Liver (tissue), 9 donors: Measurements from ENCODE around the gene PHF11. TPM values are rescaled to one million over a fixed set of nuclear protein-coding genes. Genes with fewer than 3 reads are reported as not detected.

Experiments
- DNase-seq: peaks from one replicate; pipeline ENCODE4 v3.0.0-alpha.2; 2017; ENCODE audit warnings: low spot score
- H3K27ac ChIP-seq, 2 donors: one replicate each; pipeline ENCODE4 v1.7.0; 2013; ENCODE audit warnings: inconsistent platforms in 2 of 2, low read length in 2 of 2, control low read depth in 1 of 2, low read depth in 1 of 2, mild to moderate bottlenecking in 1 of 2
- H3K27me3 ChIP-seq, 4 donors: one replicate each; pipeline versions ENCODE4 v1.6.1 to v1.7.0; 2013; ENCODE audit warnings: low read length in 3 of 4, inconsistent platforms in 1 of 4, mild to moderate bottlenecking in 1 of 4, moderate library complexity in 1 of 4; ENCODE audit not compliant: control insufficient read depth in 4 of 4, insufficient read depth in 4 of 4
- H3K36me3 ChIP-seq, 4 donors: one replicate each; pipeline versions ENCODE4 v1.6.1 to v1.7.0; 2013; ENCODE audit warnings: low read length in 3 of 4, mild to moderate bottlenecking in 3 of 4, low read depth in 1 of 4, moderate library complexity in 1 of 4; ENCODE audit not compliant: control insufficient read depth in 4 of 4, insufficient read depth in 3 of 4
- H3K4me1 ChIP-seq, 4 donors: one replicate each; pipeline versions ENCODE4 v1.6.1 to v1.7.0; 2013; ENCODE audit warnings: low read length in 3 of 4, mild to moderate bottlenecking in 3 of 4, moderate library complexity in 1 of 4; ENCODE audit not compliant: control insufficient read depth in 4 of 4, insufficient read depth in 4 of 4
- H3K4me3 ChIP-seq, 3 donors: one replicate each; pipeline versions ENCODE4 v1.6.1 to v1.7.0; 2013; ENCODE audit warnings: low read length in 3 of 3, control low read depth in 1 of 3, low read depth in 1 of 3, mild to moderate bottlenecking in 1 of 3
- H3K9ac ChIP-seq, 2 donors: one replicate each; pipeline ENCODE4 v1.7.0; 2013; ENCODE audit warnings: low read length in 2 of 2, mild to moderate bottlenecking in 2 of 2, moderate library complexity in 2 of 2, control low read depth in 1 of 2, low read depth in 1 of 2
- H3K9me3 ChIP-seq, 4 donors: one replicate each; pipeline versions ENCODE4 v1.6.1 to v1.7.0; 2013; ENCODE audit warnings: low read length in 3 of 4; ENCODE audit not compliant: control insufficient read depth in 4 of 4
- ATF3 ChIP-seq: IDR thresholded peaks from 2 replicates; pipeline ENCODE4 v1.6.1; 2016; ENCODE audit warnings: antibody characterized with exemption
- CTCF ChIP-seq: fragments of 150-350 bp; IDR thresholded peaks from 2 replicates; pipeline ENCODE4 v1.5.1; 2017; ENCODE audit warnings: improper control_type of control experiment, low read depth, low read length; ENCODE audit not compliant: missing input control
- EGR1 ChIP-seq, 2 donors: IDR thresholded peaks; 2 replicates each; pipeline ENCODE4 v1.6.1; 2016 to 2018; ENCODE audit warnings: antibody characterized with exemption in 2 of 2, low read depth in 2 of 2
- FOXA1 ChIP-seq: IDR thresholded peaks from 2 replicates; pipeline ENCODE4 v1.6.1; 2016; ENCODE audit warnings: antibody characterized with exemption
- FOXA2 ChIP-seq: IDR thresholded peaks from 2 replicates; pipeline ENCODE4 v1.6.1; 2016; ENCODE audit warnings: antibody characterized with exemption
- GABPA ChIP-seq, 2 donors: IDR thresholded peaks in 1 of 2; conservative IDR thresholded peaks in 1 of 2; 2 replicates each; pipeline ENCODE4 v1.6.1; 2016; ENCODE audit warnings: antibody characterized with exemption in 2 of 2, mild to moderate bottlenecking in 1 of 2, moderate library complexity in 1 of 2
- HNF4A ChIP-seq, 2 donors: conservative IDR thresholded peaks; 2 replicates each; pipeline ENCODE4 v1.6.1; 2016; ENCODE audit warnings: antibody characterized with exemption in 2 of 2, mild to moderate bottlenecking in 2 of 2
- HNF4G ChIP-seq: IDR thresholded peaks from 2 replicates; pipeline ENCODE4 v1.6.1; 2016; ENCODE audit warnings: antibody characterized with exemption
- JUND ChIP-seq, 2 donors: IDR thresholded peaks; 2 replicates each; pipeline ENCODE4 v1.6.1; 2016; ENCODE audit warnings: antibody characterized with exemption in 2 of 2
- MAX ChIP-seq: IDR thresholded peaks from 2 replicates; pipeline ENCODE4 v1.6.1; 2016; ENCODE audit warnings: antibody characterized with exemption
- NR2F2 ChIP-seq: IDR thresholded peaks from 2 replicates; pipeline ENCODE4 v1.6.1; 2016; ENCODE audit warnings: antibody characterized with exemption
- RAD21 ChIP-seq, 2 donors: IDR thresholded peaks; 2 replicates each; pipeline ENCODE4 v1.6.1; 2016; ENCODE audit warnings: antibody characterized with exemption in 2 of 2, mild to moderate bottlenecking in 2 of 2
- REST ChIP-seq: IDR thresholded peaks from 2 replicates; pipeline ENCODE4 v1.6.1; 2016; ENCODE audit warnings: antibody characterized with exemption, mild to moderate bottlenecking
- RXRA ChIP-seq, 2 donors: IDR thresholded peaks; 2 replicates each; pipeline ENCODE4 v1.6.1; 2017 to 2018; ENCODE audit warnings: antibody characterized with exemption in 2 of 2, mild to moderate bottlenecking in 1 of 2
- SP1 ChIP-seq: IDR thresholded peaks from 2 replicates; pipeline ENCODE4 v1.6.1; 2018; ENCODE audit warnings: antibody characterized with exemption, mild to moderate bottlenecking
- TAF1 ChIP-seq: conservative IDR thresholded peaks from 2 replicates; pipeline ENCODE4 v1.6.1; 2016; ENCODE audit warnings: antibody characterized with exemption, mild to moderate bottlenecking
- YY1 ChIP-seq: IDR thresholded peaks from 2 replicates; pipeline ENCODE4 v1.6.1; 2016; ENCODE audit warnings: antibody characterized with exemption, mild to moderate bottlenecking
- ZBTB33 ChIP-seq: IDR thresholded peaks from 2 replicates; pipeline ENCODE4 v1.6.1; 2016; ENCODE audit warnings: antibody characterized with exemption
- WGBS: extraction: QIAGEN DNeasy Blood & Tissue Kit; methylation state at CpG from one replicate; pipeline ENCODE4 v1.1.7; 2013; 5-methylcytosine and 5-hydroxymethylcytosine counted together
- polyA plus RNA-seq, 2 donors: library from polyadenylated mRNA; stranded (reverse) in 1 of 2; unstranded in 1 of 2; fragments of 200-250 nt in 1 of 2; fragments of >200 nt in 1 of 2; fragmentation: Nextera tagmentation in 1 of 2; extraction: Ambion mirVana in 1 of 2; gene quantifications; one replicate each; pipeline versions ENCODE4 v1.2.1 to v1.2.3, GENCODE V29; 2013 to 2015
- total RNA-seq, 2 donors: library from RNA; depleted of rRNA; stranded (reverse); fragments of >200 nt; gene quantifications; one replicate each; pipeline ENCODE4 v1.2.3, GENCODE V29; 2014
- donor health status: healthy.
- donor health status: healthy.
- donor health status: healthy.
- donor health status: healthy.
- donor health status: healthy.

PHF11 gene
- total and polyA plus RNA-seq, 4 donors = 8.6 to 16.1 (median 11.5) TPM

GRCh38 chr13:49546561-49546960, 50.8 kb downstream of the PHF11 start:
- H3K27me3 ChIP-seq = no peaks in the 10 kb centered on the region
- H3K9me3 ChIP-seq = no peaks in the 10 kb centered on the region
- peaks cover under 1 to 6% (median 3%) of the 10 kb centered on the region in 4 donors for H3K36me3 ChIP-seq
- H3K9ac ChIP-seq = no peak overlapping the region
- TF ChIP-seq NR2F2 (no peak), RAD21 (IDR thresholded peaks at IDR 0.05) (no peak), ATF3 (no peak), MAX (no peak), ZBTB33 (no peak), JUND (IDR thresholded peaks at IDR 0.05) (no peak), FOXA1 (no peak), GABPA (IDR thresholded peaks at IDR 0.05 in 1 of 2, conservative IDR thresholded peaks at IDR 0.05 in 1 of 2) (no peak), EGR1 (IDR thresholded peaks at IDR 0.05; ENCODE audit: low read depth in 2 of 2) (no peak), FOXA2 (no peak), HNF4A (conservative IDR thresholded peaks at IDR 0.05) (no peak), HNF4G (no peak), REST (no peak), YY1 (no peak), RXRA (IDR thresholded peaks at IDR 0.05) (no peak), TAF1 (no peak), CTCF (no peak), SP1 (no peak)
- H3K4me3 ChIP-seq = no peak overlapping the region
- no peaks in the 10 kb centered on the region for H3K4me1 ChIP-seq
- DNase-seq = no peak
- WGBS = 97% methylated on average over 9 of the region's 9 CpGs
- H3K27ac ChIP-seq = no peak overlapping the region

- Histone ChIP-seq H3K36me3 (peaks cover 0 to 6% (median 2%) of the 10 kb centered on the region in 4 donors), H3K9me3 (no peaks in the 10 kb centered on the region), H3K4me3 (no peak overlapping the region), H3K9ac (no peak overlapping the region), H3K27me3 (no peaks in the 10 kb centered on the region), H3K27ac (no peak overlapping the region), H3K4me1 (no peaks in the 10 kb centered on the region)
- no peak for DNase-seq
- 86% methylated on average over 15 of the region's 15 CpGs for WGBS
- no peak for TF ChIP-seq FOXA2
- no peak for TF ChIP-seq JUND (IDR thresholded peaks at IDR 0.05)
- no peak for TF ChIP-seq FOXA1
- no peak for TF ChIP-seq HNF4A (conservative IDR thresholded peaks at IDR 0.05)
- TF ChIP-seq EGR1 (IDR thresholded peaks at IDR 0.05; ENCODE audit: low read depth in 2 of 2) = no peak
- TF ChIP-seq NR2F2 = no peak
- no peak for TF ChIP-seq RAD21 (IDR thresholded peaks at IDR 0.05)
- TF ChIP-seq ZBTB33 = no peak
- TF ChIP-seq SP1 = no peak
- no peak for TF ChIP-seq TAF1
- TF ChIP-seq HNF4G = no peak
- no peak for TF ChIP-seq REST
Observed at GRCh38 chr13:49549289-49549688, 53.5 kb downstream of the PHF11 start.
